NB4 (cell line): Measurements from ENCODE around the gene BIRC5.

ENCODE experiments used
- CTCF ChIP-seq: IDR thresholded peaks from one replicate; pipeline ENCODE4 v1.5.1; 2012; ENCODE audit warnings: low read depth, low read length
- POLR2A ChIP-seq: IDR thresholded peaks from 2 replicates; pipeline ENCODE4 v1.6.1; 2011; ENCODE audit warnings: mild to moderate bottlenecking; ENCODE audit not compliant: insufficient read length; ENCODE audit errors: extremely low read depth
- TF ChIP-seq, protein P1 (sequence below): IDR thresholded peaks from 2 replicates; pipeline ENCODE4 v1.6.1; 2011; ENCODE audit warnings: low read depth, low read length

GRCh38 chr17:78249074-78249817 is 35.2 kb downstream of the BIRC5 start:
- TF ChIP-seq CTCF (no peak), POLR2A (no peak)
- TF ChIP-seq, protein P1, sequence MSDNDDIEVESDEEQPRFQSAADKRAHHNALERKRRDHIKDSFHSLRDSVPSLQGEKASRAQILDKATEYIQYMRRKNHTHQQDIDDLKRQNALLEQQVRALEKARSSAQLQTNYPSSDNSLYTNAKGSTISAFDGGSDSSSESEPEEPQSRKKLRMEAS, result no peak
